Liver (tissue), 3 donors: ENCODE measurements around the gene STX1A.

ENCODE experiments used
- ATF3 ChIP-seq: IDR thresholded peaks from 2 replicates; pipeline ENCODE4 v1.6.1; 2016; ENCODE audit warnings: antibody characterized with exemption
- TF ChIP-seq, protein P1 (sequence below): fragments of 150-350 bp; IDR thresholded peaks from 2 replicates; pipeline ENCODE4 v1.5.1; 2017; ENCODE audit warnings: improper control_type of control experiment, low read depth, low read length; ENCODE audit not compliant: missing input control
- donor health status: healthy.
- donor health status: healthy.

DNA sequence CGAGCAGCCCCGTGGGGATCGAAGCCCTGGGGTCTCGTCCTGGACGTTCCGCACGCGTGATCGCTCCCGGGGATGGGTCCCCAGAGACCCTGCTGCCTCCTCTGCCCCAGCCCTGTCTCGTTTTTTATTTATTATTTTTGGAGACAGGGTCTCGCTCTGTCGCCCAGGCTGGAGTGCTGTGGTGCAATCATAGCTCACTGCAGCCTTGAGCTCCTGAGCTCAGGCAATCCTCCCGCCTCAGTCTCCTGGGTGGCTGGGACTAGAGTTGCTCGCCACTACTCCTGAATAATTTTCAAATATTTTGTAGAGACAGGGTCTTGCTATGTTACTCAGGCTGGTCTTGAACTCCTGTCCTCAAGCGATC, 319 bp upstream of the STX1A start:
- TF ChIP-seq, protein P1, sequence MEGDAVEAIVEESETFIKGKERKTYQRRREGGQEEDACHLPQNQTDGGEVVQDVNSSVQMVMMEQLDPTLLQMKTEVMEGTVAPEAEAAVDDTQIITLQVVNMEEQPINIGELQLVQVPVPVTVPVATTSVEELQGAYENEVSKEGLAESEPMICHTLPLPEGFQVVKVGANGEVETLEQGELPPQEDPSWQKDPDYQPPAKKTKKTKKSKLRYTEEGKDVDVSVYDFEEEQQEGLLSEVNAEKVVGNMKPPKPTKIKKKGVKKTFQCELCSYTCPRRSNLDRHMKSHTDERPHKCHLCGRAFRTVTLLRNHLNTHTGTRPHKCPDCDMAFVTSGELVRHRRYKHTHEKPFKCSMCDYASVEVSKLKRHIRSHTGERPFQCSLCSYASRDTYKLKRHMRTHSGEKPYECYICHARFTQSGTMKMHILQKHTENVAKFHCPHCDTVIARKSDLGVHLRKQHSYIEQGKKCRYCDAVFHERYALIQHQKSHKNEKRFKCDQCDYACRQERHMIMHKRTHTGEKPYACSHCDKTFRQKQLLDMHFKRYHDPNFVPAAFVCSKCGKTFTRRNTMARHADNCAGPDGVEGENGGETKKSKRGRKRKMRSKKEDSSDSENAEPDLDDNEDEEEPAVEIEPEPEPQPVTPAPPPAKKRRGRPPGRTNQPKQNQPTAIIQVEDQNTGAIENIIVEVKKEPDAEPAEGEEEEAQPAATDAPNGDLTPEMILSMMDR, result no peak
- TF ChIP-seq ATF3, result no peak
